GM12878 (cell line): Measurements from ENCODE around the gene OSBPL3. TPM values are rescaled to one million over a fixed set of nuclear protein-coding genes. Genes with fewer than 3 reads are reported as not detected.
A peak's percentile ranks its signal among the peaks of the same experiment; 100 is the strongest.

Source experiments
- BHLHE40 ChIP-seq, 2 experiments: fragments of 450-650 bp in 1 of 2; IDR thresholded peaks; 2 replicates each; pipeline ENCODE4 v1.6.1; 2011 to 2017; ENCODE audit warnings: low read depth in 2 of 2, borderline replicate concordance in 1 of 2, improper control_type of control experiment in 1 of 2, low read length in 1 of 2, mild to moderate bottlenecking in 1 of 2
- CHD2 ChIP-seq: IDR thresholded peaks from 2 replicates; pipeline ENCODE4 v1.6.1; 2011; ENCODE audit warnings: low read depth, low read length, improper control_type of control experiment, borderline replicate concordance
- EGR1 ChIP-seq, 2 experiments: IDR thresholded peaks; 1 replicate in 1 of 2; 2 replicates in 1 of 2; pipeline ENCODE4 v1.6.1; 2011 to 2012; ENCODE audit warnings: low read depth in 2 of 2, low read length in 2 of 2, borderline replicate concordance in 1 of 2, mild to moderate bottlenecking in 1 of 2, moderate library complexity in 1 of 2
- ELK1 ChIP-seq: IDR thresholded peaks from 2 replicates; pipeline ENCODE4 v1.6.1; 2012; ENCODE audit warnings: low read depth, low read length, improper control_type of control experiment
- IKZF1 ChIP-seq: fragments of 450-650 bp; conservative IDR thresholded peaks from 2 replicates; pipeline ENCODE4 v1.6.1; 2017; ENCODE audit warnings: antibody characterized with exemption, mild to moderate bottlenecking
- NFXL1 ChIP-seq: fragments of 450-650 bp; IDR thresholded peaks from 2 replicates; pipeline ENCODE4 v1.6.1; 2017; ENCODE audit warnings: antibody characterized with exemption, mild to moderate bottlenecking, borderline replicate concordance
- POLR2A ChIP-seq: IDR thresholded peaks from 2 replicates; pipeline ENCODE4 v1.6.1; 2011; ENCODE audit warnings: low read depth, mild to moderate bottlenecking, low read length
- POU2F2 ChIP-seq: IDR thresholded peaks from 3 replicates; pipeline ENCODE4 v1.6.1; 2011; ENCODE audit warnings: low read depth, mild to moderate bottlenecking, low read length, borderline replicate concordance
- RAD21 ChIP-seq: IDR thresholded peaks from 2 replicates; pipeline ENCODE4 v1.6.1; 2011; ENCODE audit warnings: mild to moderate bottlenecking, low read depth, low read length, moderate library complexity; ENCODE audit not compliant: insufficient read depth
- RUNX3 ChIP-seq: IDR thresholded peaks from 2 replicates; pipeline ENCODE4 v1.6.1; 2012; ENCODE audit warnings: low read length, inconsistent platforms
- SIX5 ChIP-seq: IDR thresholded peaks from 2 replicates; pipeline ENCODE4 v1.6.1; 2011; ENCODE audit warnings: mild to moderate bottlenecking, low read depth, low read length, moderate library complexity; ENCODE audit not compliant: severe bottlenecking
- SMARCA5 ChIP-seq: fragments of 450-650 bp; IDR thresholded peaks from 2 replicates; pipeline ENCODE4 v1.6.1; 2017; ENCODE audit warnings: mild to moderate bottlenecking
- TCF12 ChIP-seq: IDR thresholded peaks from 2 replicates; pipeline ENCODE4 v1.6.1; 2011; ENCODE audit warnings: low read depth, mild to moderate bottlenecking, low read length
- TCF7 ChIP-seq: IDR thresholded peaks from 2 replicates; pipeline ENCODE4 v1.6.1; 2014; ENCODE audit warnings: antibody characterized with exemption, borderline replicate concordance
- ZNF24 ChIP-seq: fragments of 450-650 bp; IDR thresholded peaks from 2 replicates; pipeline ENCODE4 v1.6.1; 2017; ENCODE audit warnings: antibody characterized with exemption, mild to moderate bottlenecking
- polyA plus RNA-seq, 11 experiments: library from polyadenylated mRNA; depleted of rRNA in 4 of 11; unstranded in 6 of 11; stranded (reverse) in 5 of 11; fragments of >200 nt; fragmentation: Nextera tagmentation in 4 of 11; fragmentation: Illumina TruSeq in 1 of 11; extraction: Ambion mirVana in 4 of 11; extraction: Trizol in 1 of 11; gene quantifications; 1 replicate in 1 of 11; 2 replicates in 10 of 11; pipeline versions ENCODE4 v1.2.1 to v1.2.3, GENCODE V29; 2011 to 2016; ENCODE audit warnings: inconsistent platforms in 2 of 11, missing spikeins in 2 of 11, low read depth in 1 of 11
- total RNA-seq, 4 experiments: library from RNA; depleted of rRNA in 3 of 4; stranded (reverse); fragments of >200 nt in 3 of 4; fragmentation: Illumina TruSeq in 1 of 4; extraction: Trizol in 1 of 4; gene quantifications; 2 replicates each; pipeline versions ENCODE4 v1.2.1 to v1.2.3, GENCODE V29; 2013 to 2021
- TF ChIP-seq, protein P1 (sequence below): IDR thresholded peaks from 2 replicates; pipeline ENCODE4 v1.6.1; 2011; ENCODE audit warnings: borderline replicate concordance, low read depth, mild to moderate bottlenecking, moderate library complexity, low read length; ENCODE audit not compliant: insufficient read depth, poor library complexity, severe bottlenecking
- TF ChIP-seq, protein P2 (sequence below): fragments of 450-650 bp; IDR thresholded peaks from 2 replicates; pipeline ENCODE4 v1.6.1; 2016; ENCODE audit warnings: mild to moderate bottlenecking, moderate library complexity, borderline replicate concordance

OSBPL3 gene
- total and polyA plus RNA-seq, 10 of the 15 experiments (the other 5 are each of a cell fraction or from before 2014, with no cell fraction given) = 6.1 to 46.6 (median 27.0) TPM

GRCh38 chr7:24979470-24979862, 512 bp downstream of the OSBPL3 start (continued):
- TF ChIP-seq ELK1 (0 out of 2 replicates have a peak, but pooled peaks have one; percentile 23), CHD2 (0 out of 2 replicates have a peak, but pooled peaks have one; percentile 22), IKZF1 (peak; percentile 82), ZNF24 (0 out of 2 replicates have a peak, but pooled peaks have one; percentile 56), TCF7 (no peak), EGR1 (IDR thresholded peaks at IDR 0.05; ENCODE audit: borderline replicate concordance in 1 of 2, low read depth in 2 of 2, low read length in 2 of 2) (no peak), TCF12 (peak; percentile 60), SIX5 (no peak), NFXL1 (no peak), RUNX3 (peak; percentile 77), BHLHE40 (IDR thresholded peaks at IDR 0.05; ENCODE audit: borderline replicate concordance in 1 of 2, low read depth in 2 of 2, low read length in 1 of 2) (peak; percentile 4 to 57; a peak in 1 of 4 replicates), POU2F2 (no peak), POLR2A (peak; percentile 48), RAD21 (peak; percentile 61), SMARCA5 (peak; percentile 85)
- TF ChIP-seq, protein P1, sequence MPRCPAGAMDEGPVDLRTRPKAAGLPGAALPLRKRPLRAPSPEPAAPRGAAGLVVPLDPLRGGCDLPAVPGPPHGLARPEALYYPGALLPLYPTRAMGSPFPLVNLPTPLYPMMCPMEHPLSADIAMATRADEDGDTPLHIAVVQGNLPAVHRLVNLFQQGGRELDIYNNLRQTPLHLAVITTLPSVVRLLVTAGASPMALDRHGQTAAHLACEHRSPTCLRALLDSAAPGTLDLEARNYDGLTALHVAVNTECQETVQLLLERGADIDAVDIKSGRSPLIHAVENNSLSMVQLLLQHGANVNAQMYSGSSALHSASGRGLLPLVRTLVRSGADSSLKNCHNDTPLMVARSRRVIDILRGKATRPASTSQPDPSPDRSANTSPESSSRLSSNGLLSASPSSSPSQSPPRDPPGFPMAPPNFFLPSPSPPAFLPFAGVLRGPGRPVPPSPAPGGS = no peak
- TF ChIP-seq, protein P2, sequence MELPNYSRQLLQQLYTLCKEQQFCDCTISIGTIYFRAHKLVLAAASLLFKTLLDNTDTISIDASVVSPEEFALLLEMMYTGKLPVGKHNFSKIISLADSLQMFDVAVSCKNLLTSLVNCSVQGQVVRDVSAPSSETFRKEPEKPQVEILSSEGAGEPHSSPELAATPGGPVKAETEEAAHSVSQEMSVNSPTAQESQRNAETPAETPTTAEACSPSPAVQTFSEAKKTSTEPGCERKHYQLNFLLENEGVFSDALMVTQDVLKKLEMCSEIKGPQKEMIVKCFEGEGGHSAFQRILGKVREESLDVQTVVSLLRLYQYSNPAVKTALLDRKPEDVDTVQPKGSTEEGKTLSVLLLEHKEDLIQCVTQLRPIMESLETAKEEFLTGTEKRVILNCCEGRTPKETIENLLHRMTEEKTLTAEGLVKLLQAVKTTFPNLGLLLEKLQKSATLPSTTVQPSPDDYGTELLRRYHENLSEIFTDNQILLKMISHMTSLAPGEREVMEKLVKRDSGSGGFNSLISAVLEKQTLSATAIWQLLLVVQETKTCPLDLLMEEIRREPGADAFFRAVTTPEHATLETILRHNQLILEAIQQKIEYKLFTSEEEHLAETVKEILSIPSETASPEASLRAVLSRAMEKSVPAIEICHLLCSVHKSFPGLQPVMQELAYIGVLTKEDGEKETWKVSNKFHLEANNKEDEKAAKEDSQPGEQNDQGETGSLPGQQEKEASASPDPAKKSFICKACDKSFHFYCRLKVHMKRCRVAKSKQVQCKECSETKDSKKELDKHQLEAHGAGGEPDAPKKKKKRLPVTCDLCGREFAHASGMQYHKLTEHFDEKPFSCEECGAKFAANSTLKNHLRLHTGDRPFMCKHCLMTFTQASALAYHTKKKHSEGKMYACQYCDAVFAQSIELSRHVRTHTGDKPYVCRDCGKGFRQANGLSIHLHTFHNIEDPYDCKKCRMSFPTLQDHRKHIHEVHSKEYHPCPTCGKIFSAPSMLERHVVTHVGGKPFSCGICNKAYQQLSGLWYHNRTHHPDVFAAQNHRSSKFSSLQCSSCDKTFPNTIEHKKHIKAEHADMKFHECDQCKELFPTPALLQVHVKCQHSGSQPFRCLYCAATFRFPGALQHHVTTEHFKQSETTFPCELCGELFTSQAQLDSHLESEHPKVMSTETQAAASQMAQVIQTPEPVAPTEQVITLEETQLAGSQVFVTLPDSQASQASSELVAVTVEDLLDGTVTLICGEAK = no peak
